CD14-positive monocyte (primary cell): ENCODE results near the gene ITGB1BP1. TPM values are rescaled to one million over a fixed set of nuclear protein-coding genes. Genes with fewer than 3 reads are reported as not detected.

ENCODE experiments used
- DNase-seq, 3 donors: peaks; one replicate each; pipeline ENCODE4 v3.0.0-alpha.2; 2011 to 2022
- H2AFZ ChIP-seq: 2 replicates; pipeline ENCODE4 v1.6.0; 2012; ENCODE audit warnings: mild to moderate bottlenecking, low read depth, low read length, inconsistent platforms; ENCODE audit not compliant: insufficient read depth, poor library complexity, severe bottlenecking
- H3K27ac ChIP-seq, 2 donors: 1 replicate in 1 of 2; 2 replicates in 1 of 2; pipeline ENCODE4 v1.5.1; 2012 to 2013; ENCODE audit warnings: low read length in 2 of 2, control low read depth in 1 of 2, inconsistent platforms in 1 of 2, low read depth in 1 of 2, mild to moderate bottlenecking in 1 of 2
- H3K27me3 ChIP-seq, 2 donors: one replicate each; pipeline versions ENCODE4 v1.6.0 to v1.6.1; 2011 to 2013; ENCODE audit warnings: low read length in 2 of 2; ENCODE audit not compliant: control insufficient read depth in 2 of 2, insufficient read depth in 2 of 2
- H3K36me3 ChIP-seq, 2 donors: replicated peaks in 1 of 2; 1 replicate in 1 of 2; 2 replicates in 1 of 2; pipeline versions ENCODE4 v1.5.1 to v1.6.1; 2012 to 2013; ENCODE audit warnings: low read length in 2 of 2, control low read depth in 1 of 2, inconsistent platforms in 1 of 2, mild to moderate bottlenecking in 1 of 2; ENCODE audit not compliant: insufficient read depth in 2 of 2, control insufficient read depth in 1 of 2
- H3K4me1 ChIP-seq, 2 donors: 1 replicate in 1 of 2; 2 replicates in 1 of 2; pipeline versions ENCODE4 v1.5.1 to v1.6.1; 2012 to 2013; ENCODE audit warnings: low read length in 2 of 2, control low read depth in 1 of 2, inconsistent platforms in 1 of 2, mild to moderate bottlenecking in 1 of 2, moderate library complexity in 1 of 2; ENCODE audit not compliant: insufficient read depth in 2 of 2, control insufficient read depth in 1 of 2
- H3K4me2 ChIP-seq: replicated peaks from 2 replicates; pipeline ENCODE3; 2012; ENCODE audit warnings: low read length, moderate library complexity, mild to moderate bottlenecking; ENCODE audit not compliant: poor library complexity, severe bottlenecking; ENCODE audit errors: extremely low read depth
- H3K4me3 ChIP-seq, 3 experiments: fragments of 200-600 bp in 1 of 3; sonication (generic) in 1 of 3; replicated peaks in 1 of 3; 1 replicate in 2 of 3; 2 replicates in 1 of 3; pipeline ENCODE4 v1.5.1; 2011 to 2013; ENCODE audit warnings: low read length in 3 of 3, mild to moderate bottlenecking in 3 of 3, control low read depth in 2 of 3, low read depth in 2 of 3, inconsistent platforms in 1 of 3, moderate library complexity in 1 of 3
- H3K79me2 ChIP-seq: 2 replicates; pipeline ENCODE4 v1.6.0; 2012; ENCODE audit warnings: mild to moderate bottlenecking, control low read depth, inconsistent platforms, low read length, moderate library complexity; ENCODE audit not compliant: insufficient read depth
- H3K9ac ChIP-seq: 2 replicates; pipeline ENCODE4 v1.6.0; 2017; ENCODE audit warnings: low read length, mild to moderate bottlenecking; ENCODE audit not compliant: insufficient read depth, poor library complexity, severe bottlenecking
- H3K9me3 ChIP-seq, 2 donors: replicated peaks in 1 of 2; 1 replicate in 1 of 2; 2 replicates in 1 of 2; pipeline versions ENCODE4 v1.5.1 to v1.6.1; 2012 to 2013; ENCODE audit warnings: low read length in 2 of 2, control low read depth in 1 of 2; ENCODE audit not compliant: control insufficient read depth in 1 of 2, insufficient read depth in 1 of 2
- H4K20me1 ChIP-seq: 2 replicates; pipeline ENCODE4 v1.6.0; 2012; ENCODE audit warnings: mild to moderate bottlenecking, low read length, control low read depth, moderate library complexity; ENCODE audit not compliant: insufficient read depth
- H3K27ac Mint-ChIP-seq, 7 donors: one replicate each; pipeline ENCODE4 v1.8.0; 2020; ENCODE audit warnings: mild to moderate bottlenecking in 7 of 7, mixed read lengths in 7 of 7, moderate library complexity in 6 of 7, inconsistent platforms in 2 of 7
- H3K27me3 Mint-ChIP-seq, 3 donors: one replicate each; pipeline ENCODE4 v1.8.0; 2021 to 2022; ENCODE audit warnings: low read depth in 3 of 3, mild to moderate bottlenecking in 3 of 3, mixed read lengths in 3 of 3, moderate library complexity in 3 of 3, inconsistent platforms in 1 of 3
- H3K36me3 Mint-ChIP-seq, 2 donors: one replicate each; pipeline ENCODE4 v1.8.0; 2020; ENCODE audit warnings: mixed read lengths in 2 of 2, inconsistent platforms in 1 of 2, mild to moderate bottlenecking in 1 of 2
- H3K4me1 Mint-ChIP-seq: one replicate; pipeline ENCODE4 v1.8.0; 2020; ENCODE audit warnings: mild to moderate bottlenecking, mixed read lengths
- H3K4me3 Mint-ChIP-seq, 2 donors: one replicate each; pipeline ENCODE4 v1.8.0; 2020; ENCODE audit warnings: mild to moderate bottlenecking in 2 of 2, mixed read lengths in 2 of 2, moderate library complexity in 1 of 2
- H3K9me3 Mint-ChIP-seq, 7 donors: one replicate each; pipeline ENCODE4 v1.8.0; 2020 to 2022; ENCODE audit warnings: mixed read lengths in 7 of 7, mild to moderate bottlenecking in 6 of 7, moderate library complexity in 6 of 7, inconsistent platforms in 2 of 7
- CTCF ChIP-seq: fragments of 200-600 bp; IDR thresholded peaks from one replicate; pipeline ENCODE4 v1.8.0; 2022; ENCODE audit warnings: antibody characterized with exemption, mild to moderate bottlenecking
- WGBS: methylation state at CpG from one replicate; pipeline ENCODE4 v1.1.5; 2013; ENCODE audit warnings: missing lambda C conversion rate; ENCODE audit not compliant: insufficient coverage; 5-methylcytosine and 5-hydroxymethylcytosine counted together
- intact Hi-C, 2 donors: fragments of 100-400 bp; cut with micrococcal nuclease; formaldehyde crosslinking; loops; one replicate each; pipeline versions ENCODE4 v1.15.0 to v1.15.1; 2023
- polyA plus RNA-seq, 3 donors: library from polyadenylated mRNA; depleted of rRNA in 1 of 3; unstranded in 2 of 3; stranded (reverse) in 1 of 3; fragments of 300-500 nt in 2 of 3; fragments of >200 nt in 1 of 3; fragmentation: Illumina TruSeq in 2 of 3; gene quantifications; 1 replicate in 2 of 3; 2 replicates in 1 of 3; pipeline ENCODE4 v1.2.3, GENCODE V29; 2012 to 2021

Gene ITGB1BP1
- polyA plus RNA-seq, 3 donors, result 38.5 to 125 (median 116) TPM

- no peaks in the 10 kb centered on the region for H3K9me3 Mint-ChIP-seq
- H3K4me3 ChIP-seq, result no peak overlapping the region
- 97% methylated on average over 14 of the region's 16 CpGs for WGBS
- peaks cover 52 to 65% of the 10 kb centered on the region in 2 donors for H3K36me3 Mint-ChIP-seq
- peaks cover 5% of the 10 kb centered on the region for H3K4me1 Mint-ChIP-seq
- peaks cover 36 to 84% of the 10 kb centered on the region in 2 donors for H3K36me3 ChIP-seq
- no peaks in the 10 kb centered on the region for H3K9me3 ChIP-seq
- H4K20me1 ChIP-seq, result peaks cover 25% of the 10 kb centered on the region
- peaks cover 0 to 2% (median 0%) of the 10 kb centered on the region in 3 donors for H3K27me3 Mint-ChIP-seq
- no peak for TF ChIP-seq CTCF
- H3K4me3 Mint-ChIP-seq, result no peak overlapping the region
- no peak overlapping the region for H2AFZ ChIP-seq
- peaks cover 46% of the 10 kb centered on the region for H3K79me2 ChIP-seq
- no peaks in the 10 kb centered on the region for H3K4me1 ChIP-seq
- no peak for DNase-seq
- peak overlapping the region in 1 of 7 donors; percentile 22 for H3K27ac Mint-ChIP-seq
- H3K27ac ChIP-seq, result no peak overlapping the region
- no peak overlapping the region for H3K9ac ChIP-seq
- no peaks in the 10 kb centered on the region for H3K27me3 ChIP-seq
- intact Hi-C loops, result no loop called here
- no peak overlapping the region for H3K4me2 ChIP-seq
These were observed 7.7 kb downstream of the ITGB1BP1 start for GRCh38 chr2:9415516-9416169.

- peaks cover 0 to 2% (median 0%) of the 10 kb centered on the region in 3 donors for H3K27me3 Mint-ChIP-seq
These were observed 10.5 kb downstream of the ITGB1BP1 start for GRCh38 chr2:9412781-9413180.

More at GRCh38 chr2:9412781-9413180, 10.5 kb downstream of the ITGB1BP1 start:
- Histone ChIP-seq H3K27ac (no peak overlapping the region), H3K36me3 (peaks cover 53 to 92% of the 10 kb centered on the region in 2 donors), H3K4me3 (no peak overlapping the region), H3K4me1 (no peaks in the 10 kb centered on the region), H3K9me3 (no peaks in the 10 kb centered on the region), H3K79me2 (peaks cover 17% of the 10 kb centered on the region), H4K20me1 (peaks cover 6% of the 10 kb centered on the region), H3K4me2 (no peak overlapping the region), H2AFZ (no peak overlapping the region), H3K27me3 (no peaks in the 10 kb centered on the region), H3K9ac (no peak overlapping the region)
- DNase-seq, result no peak
- H3K4me3 Mint-ChIP-seq, result no peak overlapping the region
- peaks cover 1% of the 10 kb centered on the region for H3K4me1 Mint-ChIP-seq
- intact Hi-C loops, result no loop called here
- no peak for TF ChIP-seq CTCF
- peaks cover 55 to 81% of the 10 kb centered on the region in 2 donors for H3K36me3 Mint-ChIP-seq
- WGBS, result 100% methylated on average over 1 of the region's 7 CpGs
- H3K27ac Mint-ChIP-seq, result peak overlapping the region in 2 of 7 donors; percentile 21 to 41
- H3K9me3 Mint-ChIP-seq, result no peaks in the 10 kb centered on the region
